HepG2 (cell line): ENCODE measurements around the gene FANCM. TPM values are rescaled to one million over a fixed set of nuclear protein-coding genes. Genes with fewer than 3 reads are reported as not detected.

ENCODE experiments used
- ATAC-seq: fragments of 200-7000 bp; cut with Tn5 transposase; 3 replicates; pipeline ENCODE4 v1.9.1; 2020; ENCODE audit warnings: mild to moderate bottlenecking, moderate library complexity
- BruUV-seq: library from RNA; stranded (reverse); fragments of 400-500 nt; replicated peaks from 2 replicates; lab custom pipeline; 2021; lab: Mats Ljungman, UMichigan
- CTCF ChIA-PET: fragments of 300-600 bp; formaldehyde crosslinking; extraction: SDS; loops from one replicate; lab custom pipeline; 2021; ENCODE audit warnings: low total read pairs, inconsistent platforms, low intra/inter-chr PET ratio; lab: Yijun Ruan, JAX
- POLR2A ChIA-PET: fragments of 350-600 bp; sonication (Branson Sonifier 250); formaldehyde crosslinking; loops from one replicate; lab custom pipeline; 2020; ENCODE audit warnings: antibody characterized with exemption, inconsistent platforms; lab: Yijun Ruan, JAX
- DNase-seq: peaks from one replicate; pipeline ENCODE4 v3.0.0-alpha.2; 2015; ENCODE audit warnings: low spot score
- FAIRE-seq: peaks from 3 replicates; lab custom pipeline; 2011; peaks lifted over from hg19 to GRCh38; lab: Jason Lieb, UNC
- H2AFZ ChIP-seq: one replicate; pipeline ENCODE4 v1.6.1; 2011; ENCODE audit warnings: low read length, inconsistent platforms
- H3K27ac ChIP-seq: fragments of 300-600 bp; 3 replicates; pipeline ENCODE4 v1.8.0; 2011; ENCODE audit warnings: mixed run types, mild to moderate bottlenecking, mixed read lengths, low read length, inconsistent platforms; ENCODE audit not compliant: insufficient read depth; ENCODE audit errors: extremely low read length
- H3K27me3 ChIP-seq, 2 experiments: fragments of 200-600 bp in 1 of 2; 2 replicates in 1 of 2; 3 replicates in 1 of 2; pipeline versions ENCODE4 v1.6.0 to v1.8.0; 2011; ENCODE audit warnings: low read length in 2 of 2, mild to moderate bottlenecking in 2 of 2, moderate library complexity in 2 of 2, inconsistent platforms in 1 of 2; ENCODE audit not compliant: insufficient read depth in 2 of 2, control insufficient read depth in 1 of 2
- H3K36me3 ChIP-seq, 2 experiments: fragments of 200-600 bp in 1 of 2; replicated peaks in 1 of 2; 2 replicates in 1 of 2; 3 replicates in 1 of 2; pipeline versions ENCODE4 v1.5.1 to v1.8.0; 2011; ENCODE audit warnings: low read length in 2 of 2, inconsistent platforms in 1 of 2; ENCODE audit not compliant: insufficient read depth in 2 of 2, control insufficient read depth in 1 of 2
- H3K4me1 ChIP-seq: 2 replicates; pipeline ENCODE4 v1.5.1; 2012; ENCODE audit warnings: low read length, inconsistent platforms; ENCODE audit not compliant: insufficient read depth
- H3K4me2 ChIP-seq: 2 replicates; pipeline ENCODE4 v1.6.0; 2011; ENCODE audit warnings: low read depth, low read length, inconsistent platforms
- H3K4me3 ChIP-seq, 3 experiments: fragments of 200-600 bp in 1 of 3; sonication (generic), shearing (Covaris generic) in 1 of 3; replicated peaks in 1 of 3; 2 replicates each; pipeline ENCODE4 v1.5.1; 2011 to 2016; ENCODE audit warnings: low read length in 3 of 3, inconsistent platforms in 2 of 3, low read depth in 2 of 3, mild to moderate bottlenecking in 2 of 3, control low read depth in 1 of 3, mixed read lengths in 1 of 3; ENCODE audit not compliant: insufficient read depth in 1 of 3
- H3K79me2 ChIP-seq: one replicate; pipeline ENCODE4 v1.6.1; 2011; ENCODE audit warnings: low read length, inconsistent platforms; ENCODE audit not compliant: insufficient read depth
- H3K9ac ChIP-seq: 2 replicates; pipeline ENCODE4 v1.6.0; 2011; ENCODE audit warnings: mild to moderate bottlenecking, low read depth, low read length, inconsistent platforms; ENCODE audit not compliant: insufficient read depth
- H3K9me3 ChIP-seq: 2 replicates; pipeline ENCODE4 v1.5.1; 2012; ENCODE audit warnings: mild to moderate bottlenecking, low read length
- H4K20me1 ChIP-seq: 2 replicates; pipeline ENCODE4 v1.6.0; 2011; ENCODE audit warnings: inconsistent platforms, mild to moderate bottlenecking, low read length, moderate library complexity; ENCODE audit not compliant: insufficient read depth
- HOXA7 ChIP-seq: sonication (generic); formaldehyde crosslinking; IDR thresholded peaks from 2 replicates; pipeline ENCODE4 v1.8.1; 2022; ENCODE audit warnings: mild to moderate bottlenecking, missing genetic modification reagents, moderate library complexity
- IKZF1 ChIP-seq: fragments of 450-650 bp; IDR thresholded peaks from 2 replicates; pipeline ENCODE4 v1.7.1; 2016
- IRF2 ChIP-seq: IDR thresholded peaks from 2 replicates; pipeline ENCODE4 v1.6.1; 2018; ENCODE audit warnings: missing genetic modification reagents, missing compliant biosample characterization
- ZNF10 ChIP-seq: sonication (generic); formaldehyde crosslinking; IDR thresholded peaks from 2 replicates; pipeline ENCODE4 v1.4.0; 2020; ENCODE audit warnings: mild to moderate bottlenecking, low read depth, missing genetic modification reagents, borderline replicate concordance
- ZNF317 ChIP-seq: sonication (generic); formaldehyde crosslinking; IDR thresholded peaks from 2 replicates; pipeline ENCODE4 v1.5.0; 2020; ENCODE audit warnings: mild to moderate bottlenecking, missing genetic modification reagents
- ZNF609 ChIP-seq: sonication (generic); formaldehyde crosslinking; IDR thresholded peaks from 2 replicates; pipeline ENCODE4 v1.4.0; 2020; ENCODE audit warnings: mild to moderate bottlenecking, missing genetic modification reagents, borderline replicate concordance
- WGBS: methylation state at CpG from one replicate; pipeline ENCODE4 v1.1.6; 2017; ENCODE audit warnings: low lambda C conversion rate; 5-methylcytosine and 5-hydroxymethylcytosine counted together
- in situ Hi-C: cut with HindIII; loops from 2 replicates; pipeline ENCODE4 v1.10.0; 2017; ENCODE audit warnings: low pct_unique_long_range_greater_than_20kb; ENCODE audit not compliant: extremely low pct_ligation_motif_present
- intact Hi-C: fragments of 100-400 bp; cut with micrococcal nuclease; formaldehyde crosslinking; loops from one replicate; pipeline ENCODE4 v1.10.0; 2022; ENCODE audit not compliant: unreplicated experiment
- polyA plus RNA-seq, 8 experiments: library from polyadenylated mRNA; depleted of rRNA in 3 of 8; stranded (reverse) in 7 of 8; unstranded in 1 of 8; fragments of >200 nt; fragmentation: Illumina TruSeq in 4 of 8; extraction: Trizol in 4 of 8; gene quantifications; 2 replicates each; pipeline versions ENCODE4 v1.2.1 to v1.2.3, GENCODE V29; 2011 to 2016; ENCODE audit warnings: low read depth in 4 of 8, missing spikeins in 1 of 8, mixed read lengths in 1 of 8; ENCODE audit not compliant: insufficient read depth in 1 of 8
- total RNA-seq, 5 experiments: library from RNA; depleted of rRNA; stranded (reverse); fragments of >200 nt; fragmentation: Illumina TruSeq; extraction: Trizol; gene quantifications; 2 replicates each; pipeline ENCODE4 v1.2.3, GENCODE V29; 2016; ENCODE audit warnings: low read depth in 1 of 5

The FANCM gene
- total and polyA plus RNA-seq, 2 of the 13 experiments (the other 11 are each of a cell fraction or from before 2014, with no cell fraction given): 2.6 to 10.4 TPM

GRCh38 chr14:45089813-45090212, 45.9 kb upstream of the FANCM start (continued):
- no peak for TF ChIP-seq ZNF609 (CRISPR knock-in tag)
- no peak for TF ChIP-seq ZNF10 (CRISPR knock-in tag)
- TF ChIP-seq, all 625 proteins: peak for 0

GRCh38 chr14:45091710-45092109, 44.0 kb upstream of the FANCM start:
- BruUV-seq: no TSS peak
- H3K9ac ChIP-seq: no peak overlapping the region
- H3K4me3 ChIP-seq: no peak overlapping the region
- H3K9me3 ChIP-seq: no peaks in the 10 kb centered on the region
- ChIA-PET POLR2A (no interaction called here), CTCF (no interaction called here)
- intact Hi-C loops: no loop called here
- 100% methylated on average over 2 of the region's 2 CpGs for WGBS
- ATAC-seq (no peak), DNase-seq (no peak), FAIRE-seq (no peak)
- H3K4me2 ChIP-seq: no peak overlapping the region
- peaks cover 5 to 32% of the 10 kb centered on the region in 2 experiments for H3K36me3 ChIP-seq
- peaks cover 85% of the 10 kb centered on the region for H3K79me2 ChIP-seq
- H2AFZ ChIP-seq: no peak overlapping the region
- H3K27ac ChIP-seq: no peak overlapping the region
- no peak for TF ChIP-seq ZNF317 (CRISPR knock-in tag)
- no peak for TF ChIP-seq IRF2 (CRISPR knock-in tag)
- no peak for TF ChIP-seq IKZF1
- no peak for TF ChIP-seq HOXA7 (CRISPR knock-in tag)
- peaks cover 44% of the 10 kb centered on the region for H3K4me1 ChIP-seq
- in situ Hi-C loops: no loop called here
- H3K27me3 ChIP-seq: no peaks in the 10 kb centered on the region
- peaks cover 40% of the 10 kb centered on the region for H4K20me1 ChIP-seq
